HepG2 (cell line): ENCODE data around the gene SPDYE16. TPM values are rescaled to one million over a fixed set of nuclear protein-coding genes. Genes with fewer than 3 reads are reported as not detected.
"Not testable (repeated sequence)": the region's sequence is repeated elsewhere in the genome, so short reads cannot be mapped to it uniquely, and the experiment has no call there.

Experiments used
- ATAC-seq: fragments of 200-7000 bp; cut with Tn5 transposase; 3 replicates; pipeline ENCODE4 v1.9.1; 2020; ENCODE audit warnings: mild to moderate bottlenecking, moderate library complexity
- BruUV-seq: library from RNA; stranded (reverse); fragments of 400-500 nt; replicated peaks from 2 replicates; lab custom pipeline; 2021; lab: Mats Ljungman, UMichigan
- CTCF ChIA-PET: fragments of 300-600 bp; formaldehyde crosslinking; extraction: SDS; loops from one replicate; lab custom pipeline; 2021; ENCODE audit warnings: low total read pairs, inconsistent platforms, low intra/inter-chr PET ratio; lab: Yijun Ruan, JAX
- POLR2A ChIA-PET: fragments of 350-600 bp; sonication (Branson Sonifier 250); formaldehyde crosslinking; loops from one replicate; lab custom pipeline; 2020; ENCODE audit warnings: antibody characterized with exemption, inconsistent platforms; lab: Yijun Ruan, JAX
- DNase-seq: peaks from one replicate; pipeline ENCODE4 v3.0.0-alpha.2; 2015; ENCODE audit warnings: low spot score
- FAIRE-seq: peaks from 3 replicates; lab custom pipeline; 2011; peaks lifted over from hg19 to GRCh38; lab: Jason Lieb, UNC
- H2AFZ ChIP-seq: one replicate; pipeline ENCODE4 v1.6.1; 2011; ENCODE audit warnings: low read length, inconsistent platforms
- H3K27ac ChIP-seq: fragments of 300-600 bp; 3 replicates; pipeline ENCODE4 v1.8.0; 2011; ENCODE audit warnings: mixed run types, mild to moderate bottlenecking, mixed read lengths, low read length, inconsistent platforms; ENCODE audit not compliant: insufficient read depth; ENCODE audit errors: extremely low read length
- H3K27me3 ChIP-seq, 2 experiments: fragments of 200-600 bp in 1 of 2; 2 replicates in 1 of 2; 3 replicates in 1 of 2; pipeline versions ENCODE4 v1.6.0 to v1.8.0; 2011; ENCODE audit warnings: low read length in 2 of 2, mild to moderate bottlenecking in 2 of 2, moderate library complexity in 2 of 2, inconsistent platforms in 1 of 2; ENCODE audit not compliant: insufficient read depth in 2 of 2, control insufficient read depth in 1 of 2
- H3K36me3 ChIP-seq, 2 experiments: fragments of 200-600 bp in 1 of 2; replicated peaks in 1 of 2; 2 replicates in 1 of 2; 3 replicates in 1 of 2; pipeline versions ENCODE4 v1.5.1 to v1.8.0; 2011; ENCODE audit warnings: low read length in 2 of 2, inconsistent platforms in 1 of 2; ENCODE audit not compliant: insufficient read depth in 2 of 2, control insufficient read depth in 1 of 2
- H3K4me1 ChIP-seq: 2 replicates; pipeline ENCODE4 v1.5.1; 2012; ENCODE audit warnings: low read length, inconsistent platforms; ENCODE audit not compliant: insufficient read depth
- H3K4me2 ChIP-seq: 2 replicates; pipeline ENCODE4 v1.6.0; 2011; ENCODE audit warnings: low read depth, low read length, inconsistent platforms
- H3K4me3 ChIP-seq, 3 experiments: fragments of 200-600 bp in 1 of 3; sonication (generic), shearing (Covaris generic) in 1 of 3; replicated peaks in 1 of 3; 2 replicates each; pipeline ENCODE4 v1.5.1; 2011 to 2016; ENCODE audit warnings: low read length in 3 of 3, inconsistent platforms in 2 of 3, low read depth in 2 of 3, mild to moderate bottlenecking in 2 of 3, control low read depth in 1 of 3, mixed read lengths in 1 of 3; ENCODE audit not compliant: insufficient read depth in 1 of 3
- H3K79me2 ChIP-seq: one replicate; pipeline ENCODE4 v1.6.1; 2011; ENCODE audit warnings: low read length, inconsistent platforms; ENCODE audit not compliant: insufficient read depth
- H3K9ac ChIP-seq: 2 replicates; pipeline ENCODE4 v1.6.0; 2011; ENCODE audit warnings: mild to moderate bottlenecking, low read depth, low read length, inconsistent platforms; ENCODE audit not compliant: insufficient read depth
- H3K9me3 ChIP-seq: 2 replicates; pipeline ENCODE4 v1.5.1; 2012; ENCODE audit warnings: mild to moderate bottlenecking, low read length
- H4K20me1 ChIP-seq: 2 replicates; pipeline ENCODE4 v1.6.0; 2011; ENCODE audit warnings: inconsistent platforms, mild to moderate bottlenecking, low read length, moderate library complexity; ENCODE audit not compliant: insufficient read depth
- DRAP1 ChIP-seq: IDR thresholded peaks from 2 replicates; pipeline ENCODE4 v1.6.1; 2016; ENCODE audit warnings: missing genetic modification reagents, missing compliant biosample characterization
- HMGXB3 ChIP-seq: sonication (generic); formaldehyde crosslinking; IDR thresholded peaks from 2 replicates; pipeline ENCODE4 v1.4.0; 2020; ENCODE audit warnings: missing genetic modification reagents, borderline replicate concordance
- NFYB ChIP-seq: sonication (generic); formaldehyde crosslinking; IDR thresholded peaks from 2 replicates; pipeline ENCODE4 v1.4.0; 2020; ENCODE audit warnings: missing genetic modification reagents
- NFYC ChIP-seq: IDR thresholded peaks from 2 replicates; pipeline ENCODE4 v1.6.1; 2016; ENCODE audit warnings: missing genetic modification reagents, missing compliant biosample characterization
- WGBS: methylation state at CpG from one replicate; pipeline ENCODE4 v1.1.6; 2017; ENCODE audit warnings: low lambda C conversion rate; 5-methylcytosine and 5-hydroxymethylcytosine counted together
- in situ Hi-C: cut with HindIII; loops from 2 replicates; pipeline ENCODE4 v1.10.0; 2017; ENCODE audit warnings: low pct_unique_long_range_greater_than_20kb; ENCODE audit not compliant: extremely low pct_ligation_motif_present
- intact Hi-C: fragments of 100-400 bp; cut with micrococcal nuclease; formaldehyde crosslinking; loops from one replicate; pipeline ENCODE4 v1.10.0; 2022; ENCODE audit not compliant: unreplicated experiment
- polyA plus RNA-seq, 8 experiments: library from polyadenylated mRNA; depleted of rRNA in 3 of 8; stranded (reverse) in 7 of 8; unstranded in 1 of 8; fragments of >200 nt; fragmentation: Illumina TruSeq in 4 of 8; extraction: Trizol in 4 of 8; gene quantifications; 2 replicates each; pipeline versions ENCODE4 v1.2.1 to v1.2.3, GENCODE V29; 2011 to 2016; ENCODE audit warnings: low read depth in 4 of 8, missing spikeins in 1 of 8, mixed read lengths in 1 of 8; ENCODE audit not compliant: insufficient read depth in 1 of 8
- total RNA-seq, 5 experiments: library from RNA; depleted of rRNA; stranded (reverse); fragments of >200 nt; fragmentation: Illumina TruSeq; extraction: Trizol; gene quantifications; 2 replicates each; pipeline ENCODE4 v1.2.3, GENCODE V29; 2016; ENCODE audit warnings: low read depth in 1 of 5

The SPDYE16 gene
- total and polyA plus RNA-seq, 2 of the 13 experiments (the other 11 are each of a cell fraction or from before 2014, with no cell fraction given), result 0.11 TPM; not detected in 1

- H3K4me1 ChIP-seq, H3K4me3 ChIP-seq, H3K9ac ChIP-seq, H3K27ac ChIP-seq, BruUV-seq, H4K20me1 ChIP-seq, CTCF ChIA-PET, intact Hi-C loops, in situ Hi-C loops, FAIRE-seq, H3K4me2 ChIP-seq, H2AFZ ChIP-seq, H3K27me3 ChIP-seq, H3K36me3 ChIP-seq, H3K79me2 ChIP-seq, DNase-seq, H3K9me3 ChIP-seq, POLR2A ChIA-PET: not testable (repeated sequence)
- WGBS, result 0% methylated on average over 2 of the region's 4 CpGs
- TF ChIP-seq HMGXB3 (CRISPR knock-in tag) (peak; percentile 92), NFYC (CRISPR knock-in tag) (peak; percentile 65), DRAP1 (CRISPR knock-in tag) (peak; percentile 51; the same call in 1 of the 2 replicates), NFYB (CRISPR knock-in tag) (peak; percentile 39; the same call in 1 of the 2 replicates)
- peak; percentile 67 for ATAC-seq
Measured at GRCh38 chr7:76526183-76526582, 16.9 kb downstream of the SPDYE16 start.
